Measurements from ENCODE around the gene PCSK6. TPM values are rescaled to one million over a fixed set of nuclear protein-coding genes. Genes with fewer than 3 reads are reported as not detected.
"Not testable (repeated sequence)": the region's sequence is repeated elsewhere in the genome, so short reads cannot be mapped to it uniquely, and the experiment has no call there.

The PCSK6 gene
- total and polyA plus RNA-seq, 8 donors, result 2.8 to 91.5 (median 17.8) TPM

DNA sequence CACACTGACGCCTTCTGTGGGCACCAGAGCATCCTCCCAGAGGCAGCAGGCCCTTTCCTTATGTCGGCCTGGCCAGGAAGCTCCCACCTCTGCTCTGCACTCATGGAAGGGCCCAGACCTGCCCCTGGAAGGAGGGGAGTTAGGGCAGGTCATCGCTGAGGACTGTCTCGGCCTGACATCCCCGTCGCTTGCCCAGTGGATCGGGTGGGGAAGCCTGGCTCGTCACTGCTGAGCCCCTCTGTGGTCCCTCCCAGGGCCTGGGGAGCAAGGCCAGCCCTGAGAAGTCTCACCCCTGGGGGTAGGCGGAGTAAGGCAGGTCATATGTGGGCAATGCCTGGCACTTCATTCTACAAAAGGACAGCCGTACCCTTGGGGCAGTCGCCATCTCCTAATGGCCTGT lies 131.6 kb downstream of the PCSK6 start:
- WGBS, 5 donors, result 93 to 94% (median 93%) methylated on average over 7 to 11 of the region's 11 CpGs
- peaks cover 0 to 15% (median 2%) of the 10 kb centered on the region in 4 donors for H3K4me1 ChIP-seq

DNA sequence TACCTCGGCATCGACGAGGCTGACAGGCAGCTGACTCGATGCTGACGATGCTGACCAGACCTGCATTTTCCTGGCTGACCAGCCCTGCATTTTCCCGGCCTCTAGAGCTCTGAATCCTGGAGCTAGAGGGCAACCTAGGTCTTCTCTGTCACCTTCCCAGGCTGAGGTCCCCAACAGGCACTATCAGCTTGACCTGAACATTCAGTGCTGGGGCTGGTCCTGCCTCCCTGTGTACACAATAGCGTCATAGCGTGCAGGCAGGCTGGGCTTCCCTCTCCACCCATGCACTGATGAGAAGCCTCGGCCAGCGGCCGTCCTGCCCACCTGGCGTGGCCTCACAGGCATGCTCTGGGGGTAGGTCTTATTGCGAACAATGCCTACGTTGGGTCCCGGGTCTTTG lies 132.2 kb downstream of the PCSK6 start:
- DNase-seq, result peak; percentile 85 to 86
- no peaks in the 10 kb centered on the region for H3K36me3 ChIP-seq
- TF ChIP-seq, protein P1, sequence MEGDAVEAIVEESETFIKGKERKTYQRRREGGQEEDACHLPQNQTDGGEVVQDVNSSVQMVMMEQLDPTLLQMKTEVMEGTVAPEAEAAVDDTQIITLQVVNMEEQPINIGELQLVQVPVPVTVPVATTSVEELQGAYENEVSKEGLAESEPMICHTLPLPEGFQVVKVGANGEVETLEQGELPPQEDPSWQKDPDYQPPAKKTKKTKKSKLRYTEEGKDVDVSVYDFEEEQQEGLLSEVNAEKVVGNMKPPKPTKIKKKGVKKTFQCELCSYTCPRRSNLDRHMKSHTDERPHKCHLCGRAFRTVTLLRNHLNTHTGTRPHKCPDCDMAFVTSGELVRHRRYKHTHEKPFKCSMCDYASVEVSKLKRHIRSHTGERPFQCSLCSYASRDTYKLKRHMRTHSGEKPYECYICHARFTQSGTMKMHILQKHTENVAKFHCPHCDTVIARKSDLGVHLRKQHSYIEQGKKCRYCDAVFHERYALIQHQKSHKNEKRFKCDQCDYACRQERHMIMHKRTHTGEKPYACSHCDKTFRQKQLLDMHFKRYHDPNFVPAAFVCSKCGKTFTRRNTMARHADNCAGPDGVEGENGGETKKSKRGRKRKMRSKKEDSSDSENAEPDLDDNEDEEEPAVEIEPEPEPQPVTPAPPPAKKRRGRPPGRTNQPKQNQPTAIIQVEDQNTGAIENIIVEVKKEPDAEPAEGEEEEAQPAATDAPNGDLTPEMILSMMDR (IDR thresholded peaks at IDR 0.05), result peak in 2 of 7 experiments; percentile 21 to 30
- peak in 2 of 3 donors; percentile 67 to 72 for TF ChIP-seq POLR2AphosphoS5 (IDR thresholded peaks at IDR 0.05)
- TF ChIP-seq EP300 (IDR thresholded peaks at IDR 0.05), result no peak
- TF ChIP-seq POLR2A (IDR thresholded peaks at IDR 0.05), result no peak
- no peak overlapping the region for H3K4me3 ChIP-seq
- 34 to 65% (median 55%) methylated on average over 14 to 15 of the region's 15 CpGs for WGBS, 5 donors
- peaks cover 0 to 15% (median 2%) of the 10 kb centered on the region in 4 donors for H3K4me1 ChIP-seq
- no peaks in the 10 kb centered on the region for H3K9me3 ChIP-seq
- H3K27ac ChIP-seq, result peak overlapping the region in 1 of 5 donors; percentile 23
- intact Hi-C loops (cut with DNase I; ENCODE audit: low total_unique reads), result no loop called here
- no peaks in the 10 kb centered on the region for H3K27me3 ChIP-seq

More for the DNA sequence above, 131.6 kb downstream of the PCSK6 start:
- TF ChIP-seq EP300 (IDR thresholded peaks at IDR 0.05) (no peak), POLR2AphosphoS5 (IDR thresholded peaks at IDR 0.05) (no peak), POLR2A (IDR thresholded peaks at IDR 0.05) (no peak)
- TF ChIP-seq, protein P1 (IDR thresholded peaks at IDR 0.05), result no peak
- Histone ChIP-seq H3K27me3 (no peaks in the 10 kb centered on the region), H3K9me3 (no peaks in the 10 kb centered on the region), H3K4me3 (no peak overlapping the region), H3K27ac (peak overlapping the region in 1 of 5 donors; percentile 23), H3K36me3 (no peaks in the 10 kb centered on the region)
- no peak for DNase-seq
- intact Hi-C loops (cut with DNase I; ENCODE audit: low total_unique reads), result no loop called here

DNA sequence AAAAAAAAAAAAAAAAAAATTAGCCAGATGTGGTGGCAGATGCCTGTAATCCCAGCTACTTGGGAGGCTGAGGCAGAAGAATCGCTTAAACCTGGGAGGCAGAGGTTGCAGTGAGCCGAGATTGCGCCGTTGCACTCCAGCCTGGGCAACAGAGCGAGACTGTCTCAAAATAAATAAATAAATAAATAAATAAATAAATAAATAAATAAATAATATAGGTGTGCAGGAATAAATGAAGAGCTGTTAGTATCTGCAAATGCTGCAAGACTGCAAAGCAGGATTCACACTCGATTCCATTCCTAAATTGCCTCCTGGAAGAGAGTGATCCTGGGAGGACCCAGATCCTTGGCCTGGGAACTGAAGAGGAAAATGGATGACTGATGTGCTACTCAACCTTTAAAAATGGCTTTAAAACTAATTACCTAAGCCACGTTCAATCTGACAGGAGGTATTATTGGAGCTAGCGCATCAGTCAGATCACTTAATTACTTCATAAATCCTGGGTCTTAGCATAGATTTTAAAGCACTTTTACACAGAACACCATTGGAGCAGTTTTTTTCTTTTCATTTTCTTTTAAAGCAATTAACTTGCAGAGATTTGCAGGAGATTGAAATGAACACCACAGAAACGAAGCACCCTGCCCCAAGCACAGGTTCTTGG lies 132.9 kb downstream of the PCSK6 start:
- H3K27me3 ChIP-seq; H3K36me3 ChIP-seq; H3K4me3 ChIP-seq; intact Hi-C loops (cut with DNase I; ENCODE audit: low total_unique reads); DNase-seq; H3K9me3 ChIP-seq: not testable (repeated sequence)
- Histone ChIP-seq H3K27ac (peak overlapping the region in 1 of 5 donors; percentile 23), H3K4me1 (peaks cover 0 to 15% (median 2%) of the 10 kb centered on the region in 4 donors)
- WGBS, 5 donors, result 84 to 93% (median 85%) methylated on average over 9 of the region's 9 CpGs

DNA sequence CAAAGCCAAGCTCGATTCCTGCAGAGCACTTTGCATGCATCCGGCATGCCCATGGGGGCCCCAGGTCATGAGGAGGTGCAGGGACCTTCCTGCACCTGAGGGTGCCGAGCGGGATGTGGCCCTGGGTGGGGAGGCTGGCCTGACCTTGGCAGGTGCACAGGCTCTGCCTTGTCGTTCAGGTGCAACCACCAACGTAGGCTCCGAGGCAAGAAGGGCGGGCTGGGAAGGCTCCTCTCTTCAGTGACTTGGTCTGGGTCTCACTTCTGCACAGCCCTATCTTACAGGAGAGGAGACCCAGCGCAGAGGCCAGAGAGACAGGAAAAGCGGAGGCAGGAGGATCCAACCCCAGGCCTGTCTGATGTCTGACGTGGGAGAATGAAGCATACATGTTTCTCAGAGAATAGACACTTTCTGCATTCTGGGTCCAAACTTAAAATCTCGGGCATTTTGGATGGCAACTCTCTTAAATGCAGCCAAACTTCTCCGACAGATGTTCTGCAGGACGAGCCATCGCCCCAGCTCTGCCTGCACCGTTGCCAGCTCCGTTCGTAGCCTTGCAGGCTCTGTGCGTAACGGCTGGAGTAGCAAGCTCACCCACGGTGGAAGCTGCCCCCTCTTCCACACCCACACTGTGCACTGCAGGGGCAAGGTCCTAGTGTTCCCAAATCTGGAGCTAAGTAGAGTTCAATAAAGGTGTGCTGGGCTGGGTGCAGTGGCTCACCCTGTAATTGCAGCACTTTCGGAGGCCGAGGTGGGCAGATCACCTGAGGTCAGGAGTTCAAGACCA lies 133.6 kb downstream of the PCSK6 start:
- TF ChIP-seq POLR2AphosphoS5 (IDR thresholded peaks at IDR 0.05) (no peak), POLR2A (IDR thresholded peaks at IDR 0.05) (no peak), EP300 (IDR thresholded peaks at IDR 0.05) (no peak)
- TF ChIP-seq, protein P1 (IDR thresholded peaks at IDR 0.05), result no peak
- DNase-seq, result no peak
- Histone ChIP-seq H3K27me3 (no peaks in the 10 kb centered on the region), H3K4me1 (peaks cover 0 to 15% (median 2%) of the 10 kb centered on the region in 4 donors), H3K36me3 (no peaks in the 10 kb centered on the region), H3K27ac (no peak overlapping the region), H3K9me3 (no peaks in the 10 kb centered on the region), H3K4me3 (no peak overlapping the region)
- intact Hi-C loops (cut with DNase I; ENCODE audit: low total_unique reads), result no loop called here
- WGBS, 5 donors, result 83 to 92% (median 91%) methylated on average over 12 to 23 of the region's 23 CpGs

Data from stomach (tissue), 9 donors.